Colonic mucosa (tissue), 4 donors: Measurements from ENCODE around the gene CYP4F3. TPM values are rescaled to one million over a fixed set of nuclear protein-coding genes. Genes with fewer than 3 reads are reported as not detected.

Experiments
- DNase-seq: peaks from one replicate; pipeline ENCODE4 v3.0.0-alpha.2; 2020
- H3K27ac ChIP-seq: fragments of 200-600 bp; one replicate; pipeline ENCODE4 v1.8.0; 2021
- H3K27me3 ChIP-seq: fragments of 200-600 bp; one replicate; pipeline ENCODE4 v1.8.0; 2021
- H3K36me3 ChIP-seq: fragments of 200-600 bp; one replicate; pipeline ENCODE4 v1.8.0; 2021
- H3K4me1 ChIP-seq: fragments of 200-600 bp; one replicate; pipeline ENCODE4 v1.8.0; 2021; ENCODE audit warnings: mild to moderate bottlenecking
- H3K4me3 ChIP-seq: fragments of 200-600 bp; one replicate; pipeline ENCODE4 v1.8.0; 2021
- H3K9ac ChIP-seq, 2 donors: one replicate each; pipeline ENCODE4 v1.7.0; 2013; ENCODE audit warnings: control low read depth in 2 of 2, low read depth in 2 of 2, low read length in 2 of 2
- H3K9me3 ChIP-seq: fragments of 200-600 bp; one replicate; pipeline ENCODE4 v1.8.0; 2021
- intact Hi-C: fragments of 100-400 bp; cut with DNase I; formaldehyde crosslinking; loops from one replicate; pipeline ENCODE4 v1.14.1; 2022
- total RNA-seq, 2 donors: library from RNA; stranded (reverse); fragmentation: NEBNext Ultra II Directional in 1 of 2; extraction: Animal tissue kit (Norgen Biotek cat#: 25700) in 1 of 2; gene quantifications; one replicate each; pipeline ENCODE4 v1.2.1, GENCODE V29; 2021
- TF ChIP-seq, protein P1 (sequence below): fragments of 200-600 bp; IDR thresholded peaks from one replicate; pipeline ENCODE4 v1.8.0; 2022; ENCODE audit warnings: antibody characterized with exemption, mild to moderate bottlenecking
- donor health status: healthy.
- donor health status: DM: no; HTN: no; CAD: no.
- donor health status: DM: no; HTN: no; CAD: no.

CYP4F3 gene
- total RNA-seq, 2 donors from 2014 or later = 7.8 to 8.3 TPM

DNA sequence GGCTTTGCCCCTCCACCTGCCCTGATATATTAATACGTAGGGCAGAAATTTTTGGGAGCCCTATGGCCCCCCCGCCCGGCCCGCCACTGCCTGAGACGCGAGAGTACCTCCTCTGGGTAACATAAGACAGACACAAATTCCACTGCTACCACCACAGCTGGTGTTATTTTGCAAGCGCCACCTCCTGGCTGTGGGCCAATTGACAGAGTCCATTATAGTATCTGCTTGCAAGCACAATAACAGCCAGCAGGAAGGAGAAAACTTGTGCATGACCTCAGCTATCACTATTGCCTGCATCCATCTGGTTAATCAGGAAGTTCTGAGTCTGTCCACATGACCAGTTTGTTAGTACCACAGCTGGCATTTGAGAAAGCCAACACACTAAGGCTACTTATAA is 61.8 kb downstream of the CYP4F3 start:
- H3K27me3 ChIP-seq = no peaks in the 10 kb centered on the region
- peak; percentile 94 for DNase-seq
- TF ChIP-seq, protein P1, sequence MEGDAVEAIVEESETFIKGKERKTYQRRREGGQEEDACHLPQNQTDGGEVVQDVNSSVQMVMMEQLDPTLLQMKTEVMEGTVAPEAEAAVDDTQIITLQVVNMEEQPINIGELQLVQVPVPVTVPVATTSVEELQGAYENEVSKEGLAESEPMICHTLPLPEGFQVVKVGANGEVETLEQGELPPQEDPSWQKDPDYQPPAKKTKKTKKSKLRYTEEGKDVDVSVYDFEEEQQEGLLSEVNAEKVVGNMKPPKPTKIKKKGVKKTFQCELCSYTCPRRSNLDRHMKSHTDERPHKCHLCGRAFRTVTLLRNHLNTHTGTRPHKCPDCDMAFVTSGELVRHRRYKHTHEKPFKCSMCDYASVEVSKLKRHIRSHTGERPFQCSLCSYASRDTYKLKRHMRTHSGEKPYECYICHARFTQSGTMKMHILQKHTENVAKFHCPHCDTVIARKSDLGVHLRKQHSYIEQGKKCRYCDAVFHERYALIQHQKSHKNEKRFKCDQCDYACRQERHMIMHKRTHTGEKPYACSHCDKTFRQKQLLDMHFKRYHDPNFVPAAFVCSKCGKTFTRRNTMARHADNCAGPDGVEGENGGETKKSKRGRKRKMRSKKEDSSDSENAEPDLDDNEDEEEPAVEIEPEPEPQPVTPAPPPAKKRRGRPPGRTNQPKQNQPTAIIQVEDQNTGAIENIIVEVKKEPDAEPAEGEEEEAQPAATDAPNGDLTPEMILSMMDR = no peak
- peak overlapping the region; percentile 72 for H3K27ac ChIP-seq
- peak overlapping the region in 1 of 2 donors; percentile 73 for H3K9ac ChIP-seq
- H3K36me3 ChIP-seq = no peaks in the 10 kb centered on the region
- no peaks in the 10 kb centered on the region for H3K9me3 ChIP-seq
- no peak overlapping the region for H3K4me3 ChIP-seq
- intact Hi-C loops = no loop called here
- H3K4me1 ChIP-seq = peaks cover 7% of the 10 kb centered on the region

Other genes starting within 250 kb of the CYP4F3 start
- gene AKAP8L, start 221.9 kb upstream of the CYP4F3 start, total RNA-seq = 10 to 100 TPM; 63.5 to 70.2 TPM
- 10 to 100 TPM; 18.3 to 31.2 TPM for gene WIZ, start 190.9 kb upstream of the CYP4F3 start, total RNA-seq
- gene RASAL3, start 176.4 kb upstream of the CYP4F3 start, total RNA-seq = 1 to 10 TPM; 1.7 to 2.5 TPM
- gene PGLYRP2, start 161.4 kb upstream of the CYP4F3 start, total RNA-seq = not detected
- gene CYP4F22, start 132.4 kb upstream of the CYP4F3 start, total RNA-seq = under 1 TPM; 0.19 to 0.22 TPM
- not detected for gene CYP4F8, start 25.7 kb upstream of the CYP4F3 start, total RNA-seq
- 10 to 100 TPM; 82.1 to 87.0 TPM for gene CYP4F12, start 32.2 kb downstream of the CYP4F3 start, total RNA-seq
- gene OR10H2, start 87.1 kb downstream of the CYP4F3 start, total RNA-seq = not detected
- gene OR10H3, start 97.1 kb downstream of the CYP4F3 start, total RNA-seq = not detected
- not detected for gene OR10H5, start 146.8 kb downstream of the CYP4F3 start, total RNA-seq
- gene OR10H1, start 174.8 kb downstream of the CYP4F3 start, total RNA-seq = not detected